K562 (cell line): ENCODE measurements around the gene GLIS1. TPM values are rescaled to one million over a fixed set of nuclear protein-coding genes. Genes with fewer than 3 reads are reported as not detected.

ENCODE experiments used
- ATAC-seq: fragments of 200-7000 bp; cut with Tn5 transposase; 3 replicates; pipeline ENCODE4 v1.9.1; 2020; ENCODE audit warnings: moderate library complexity
- BruUV-seq: library from RNA; stranded (reverse); fragments of 400-500 nt; replicated peaks from 2 replicates; lab custom pipeline; 2021; lab: Mats Ljungman, UMichigan
- CTCF ChIA-PET: fragments of 300-600 bp; formaldehyde crosslinking; extraction: SDS; loops from one replicate; lab custom pipeline; 2021; ENCODE audit warnings: low intra/inter-chr PET ratio; lab: Yijun Ruan, JAX
- POLR2A ChIA-PET: fragments of 300-600, 350-650 bp; sonication (Branson Sonifier 250); formaldehyde crosslinking; extraction: SDS; loops from one replicate; lab custom pipeline; 2021; ENCODE audit warnings: antibody characterized with exemption, inconsistent platforms; lab: Yijun Ruan, JAX
- DNase-seq, 4 experiments: peaks; one replicate each; pipeline versions ENCODE4 v3.0.0 to v3.0.0-alpha.2; 2011 to 2018; ENCODE audit warnings: low spot score in 3 of 4, mixed read lengths in 3 of 4; ENCODE audit errors: extremely low read depth in 1 of 4
- FAIRE-seq: peaks from 2 replicates; lab custom pipeline; 2011; peaks lifted over from hg19 to GRCh38; lab: Jason Lieb, UNC
- H2AFZ ChIP-seq: 2 replicates; pipeline ENCODE4 v1.6.0; 2011; ENCODE audit warnings: low read depth, low read length, control low read depth, inconsistent platforms
- H3K27ac ChIP-seq: fragments of 200-600 bp; 3 replicates; pipeline ENCODE4 v1.8.0; 2011; ENCODE audit warnings: low read depth, mild to moderate bottlenecking, control low read depth, inconsistent platforms, low read length, moderate library complexity, mixed read lengths; ENCODE audit errors: extremely low read depth
- H3K27me3 ChIP-seq, 2 experiments: fragments of 300-600 bp in 1 of 2; 2 replicates in 1 of 2; 3 replicates in 1 of 2; pipeline versions ENCODE4 v1.6.0 to v1.8.0; 2011; ENCODE audit warnings: inconsistent platforms in 2 of 2, low read length in 2 of 2, mild to moderate bottlenecking in 1 of 2, mixed read lengths in 1 of 2, moderate library complexity in 1 of 2; ENCODE audit not compliant: control insufficient read depth in 2 of 2, insufficient read depth in 2 of 2
- H3K36me3 ChIP-seq: fragments of 300-600 bp; 3 replicates; pipeline ENCODE4 v1.8.0; 2011; ENCODE audit warnings: mild to moderate bottlenecking, low read length, inconsistent platforms; ENCODE audit not compliant: control insufficient read depth, insufficient read depth
- H3K4me1 ChIP-seq, 2 experiments: fragments of 200-600 bp in 1 of 2; replicated peaks in 1 of 2; 2 replicates in 1 of 2; 3 replicates in 1 of 2; pipeline versions ENCODE4 v1.5.1 to v1.8.0; 2011; ENCODE audit warnings: inconsistent platforms in 2 of 2, low read length in 2 of 2, mild to moderate bottlenecking in 1 of 2, mixed read lengths in 1 of 2, moderate library complexity in 1 of 2; ENCODE audit not compliant: control insufficient read depth in 2 of 2, insufficient read depth in 2 of 2
- H3K4me2 ChIP-seq: 2 replicates; pipeline ENCODE4 v1.6.1; 2011; ENCODE audit warnings: low read length, control low read depth, inconsistent platforms, mixed read lengths; ENCODE audit not compliant: insufficient read depth
- H3K4me3 ChIP-seq: fragments of 200-600 bp; sonication (generic), shearing (Covaris generic); 2 replicates; pipeline ENCODE4 v1.5.1; 2016; ENCODE audit warnings: control low read depth, inconsistent platforms
- H3K79me2 ChIP-seq: fragments of 200-600 bp; 3 replicates; pipeline ENCODE4 v1.8.0; 2011; ENCODE audit warnings: low read length, inconsistent platforms; ENCODE audit not compliant: control insufficient read depth, insufficient read depth
- H3K9ac ChIP-seq, 2 experiments: 2 replicates each; pipeline versions ENCODE4 v1.6.0 to v1.6.1; 2011; ENCODE audit warnings: low read depth in 2 of 2, low read length in 2 of 2, control low read depth in 1 of 2, inconsistent platforms in 1 of 2, mild to moderate bottlenecking in 1 of 2, mixed read lengths in 1 of 2; ENCODE audit not compliant: insufficient read depth in 1 of 2
- H3K9me1 ChIP-seq: one replicate; pipeline ENCODE4 v1.6.0; 2011; ENCODE audit warnings: inconsistent platforms, mild to moderate bottlenecking, low read length, moderate library complexity; ENCODE audit not compliant: control insufficient read depth, insufficient read depth
- H3K9me3 ChIP-seq: replicated peaks from 2 replicates; pipeline ENCODE4 v1.5.1; 2011; ENCODE audit warnings: low read depth, low read length, inconsistent platforms; ENCODE audit not compliant: control insufficient read depth, insufficient read depth
- H4K20me1 ChIP-seq: replicated peaks from 2 replicates; pipeline ENCODE4 v1.6.1; 2011; ENCODE audit warnings: low read length, inconsistent platforms, mixed read lengths; ENCODE audit not compliant: control insufficient read depth, insufficient read depth
- CEBPB ChIP-seq: fragments of 450-650 bp; IDR thresholded peaks from 2 replicates; pipeline ENCODE4 v1.6.1; 2016; ENCODE audit warnings: missing genetic modification characterization, missing compliant biosample characterization
- KLF16 ChIP-seq: IDR thresholded peaks from 2 replicates; pipeline ENCODE4 v1.6.1; 2016; ENCODE audit warnings: antibody characterized with exemption
- PHF20 ChIP-seq: fragments of 450-650 bp; IDR thresholded peaks from 2 replicates; pipeline ENCODE4 v1.6.1; 2018; ENCODE audit not compliant: partially characterized antibody
- POLR2AphosphoS2 ChIP-seq: IDR thresholded peaks from 2 replicates; pipeline ENCODE4 v1.6.1; 2012; ENCODE audit warnings: low read length, improper control_type of control experiment
- SRSF9 ChIP-seq: fragments of 200-400 bp; formaldehyde crosslinking; IDR thresholded peaks from 2 replicates; pipeline ENCODE4 v1.6.1; 2017; ENCODE audit warnings: low read depth, low read length, borderline replicate concordance
- ZFPM2 ChIP-seq: fragments of 250-450 bp; sonication (Bioruptor Pico); IDR thresholded peaks from 2 replicates; pipeline ENCODE4 v1.5.1; 2022; ENCODE audit warnings: mild to moderate bottlenecking
- WGBS: fragments of 100-300 bp; shearing (Covaris generic); methylation state at CpG from one replicate; pipeline ENCODE4 v1.1.6; 2016; ENCODE audit warnings: low coverage, mixed read lengths; ENCODE audit not compliant: insufficient coverage; ENCODE audit errors: missing lambda C conversion rate; 5-methylcytosine and 5-hydroxymethylcytosine counted together
- in situ Hi-C: fragments of 300-500 bp; cut with MboI; formaldehyde crosslinking; loops from 4 replicates; pipeline ENCODE4 v1.15.0; 2018; ENCODE audit warnings: inconsistent platforms, mixed read lengths
- intact Hi-C: fragments of 100-400 bp; cut with micrococcal nuclease; formaldehyde crosslinking; loops from 2 replicates; pipeline ENCODE4 v1.14.2; 2022
- polyA plus RNA-seq, 8 experiments: library from polyadenylated mRNA; depleted of rRNA in 4 of 8; stranded (reverse) in 5 of 8; unstranded in 3 of 8; fragments of >200 nt; fragmentation: Nextera tagmentation in 2 of 8; fragmentation: Illumina TruSeq in 1 of 8; extraction: Ambion mirVana in 2 of 8; extraction: Trizol in 1 of 8; gene quantifications; 2 replicates each; pipeline versions ENCODE4 v1.2.1 to v1.2.3, GENCODE V29; 2011 to 2014; ENCODE audit warnings: inconsistent platforms in 1 of 8, missing spikeins in 1 of 8
- total RNA-seq, 7 experiments: library from RNA; depleted of rRNA in 6 of 7; stranded (reverse); fragments of >200 nt in 6 of 7; fragmentation: Illumina TruSeq in 2 of 7; extraction: Trizol in 2 of 7; gene quantifications; 2 replicates each; pipeline versions ENCODE4 v1.2.1 to v1.2.3, GENCODE V29; 2011 to 2021; ENCODE audit warnings: low replicate concordance in 1 of 7
- TF ChIP-seq, protein P1 (sequence below): sonication (generic); formaldehyde crosslinking; IDR thresholded peaks from 2 replicates; pipeline ENCODE4 v1.4.0; 2020; ENCODE audit warnings: mild to moderate bottlenecking, missing genetic modification reagents
- TF ChIP-seq, protein P2 (sequence below), 2 experiments: fragments of 450-650 bp; IDR thresholded peaks; 2 replicates each; pipeline ENCODE4 v1.6.1; 2016

GLIS1 gene
- total and polyA plus RNA-seq, 9 of the 15 experiments (the other 6 are each of a cell fraction or from before 2014, with no cell fraction given): not detected

DNA sequence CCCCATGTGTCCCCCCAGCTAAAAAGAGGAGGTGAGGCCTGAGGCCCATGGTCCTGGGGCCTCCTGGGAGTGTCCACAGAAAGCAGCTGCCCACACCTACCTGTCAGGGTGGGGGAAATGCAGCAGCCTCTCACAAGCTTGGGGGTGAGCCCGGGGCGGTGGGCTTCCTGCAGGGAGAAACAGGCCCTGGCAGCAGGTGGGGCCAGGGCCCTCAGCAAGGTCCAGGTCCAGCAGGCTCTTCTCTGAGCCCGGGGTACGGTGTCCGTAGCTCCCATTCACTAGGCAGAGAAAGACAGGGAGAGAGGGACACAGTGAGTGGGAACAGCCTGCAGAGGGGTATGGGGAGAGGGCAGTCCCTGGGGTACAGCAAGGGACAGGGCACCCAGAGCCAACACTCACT, 139.0 kb downstream of the GLIS1 start:
- Histone ChIP-seq H3K4me2 (no peak overlapping the region), H3K9me1 (no peaks in the 10 kb centered on the region), H3K9ac (no peak overlapping the region), H3K27ac (no peak overlapping the region), H3K9me3 (no peaks in the 10 kb centered on the region), H3K36me3 (no peaks in the 10 kb centered on the region), H4K20me1 (peaks cover 12% of the 10 kb centered on the region), H3K4me1 (no peaks in the 10 kb centered on the region), H3K79me2 (no peaks in the 10 kb centered on the region), H3K4me3 (no peak overlapping the region), H2AFZ (no peak overlapping the region), H3K27me3 (peaks cover 32 to 70% of the 10 kb centered on the region in 2 experiments)
- FAIRE-seq (no peak), DNase-seq (no peak), ATAC-seq (no peak)
- in situ Hi-C loops (no loop called here), intact Hi-C loops (no loop called here)
- ChIA-PET CTCF (no interaction called here), POLR2A (interaction anchor here (0.6 kb wide), 1 partner anchor 1395 kb away, joined by 4 read pairs; no protein-coding TSS in a partner anchor)
- 2% methylated on average over 4 of the region's 5 CpGs for WGBS
- no TSS peak for BruUV-seq
- TF ChIP-seq PHF20 (no peak), ZFPM2 (CRISPR knock-in tag) (no peak), KLF16 (no peak), SRSF9 (no peak), POLR2AphosphoS2 (no peak), CEBPB (no peak)
- TF ChIP-seq, protein P1, sequence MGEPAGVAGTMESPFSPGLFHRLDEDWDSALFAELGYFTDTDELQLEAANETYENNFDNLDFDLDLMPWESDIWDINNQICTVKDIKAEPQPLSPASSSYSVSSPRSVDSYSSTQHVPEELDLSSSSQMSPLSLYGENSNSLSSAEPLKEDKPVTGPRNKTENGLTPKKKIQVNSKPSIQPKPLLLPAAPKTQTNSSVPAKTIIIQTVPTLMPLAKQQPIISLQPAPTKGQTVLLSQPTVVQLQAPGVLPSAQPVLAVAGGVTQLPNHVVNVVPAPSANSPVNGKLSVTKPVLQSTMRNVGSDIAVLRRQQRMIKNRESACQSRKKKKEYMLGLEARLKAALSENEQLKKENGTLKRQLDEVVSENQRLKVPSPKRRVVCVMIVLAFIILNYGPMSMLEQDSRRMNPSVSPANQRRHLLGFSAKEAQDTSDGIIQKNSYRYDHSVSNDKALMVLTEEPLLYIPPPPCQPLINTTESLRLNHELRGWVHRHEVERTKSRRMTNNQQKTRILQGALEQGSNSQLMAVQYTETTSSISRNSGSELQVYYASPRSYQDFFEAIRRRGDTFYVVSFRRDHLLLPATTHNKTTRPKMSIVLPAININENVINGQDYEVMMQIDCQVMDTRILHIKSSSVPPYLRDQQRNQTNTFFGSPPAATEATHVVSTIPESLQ (CRISPR knock-in tag): no peak
- TF ChIP-seq, protein P2, sequence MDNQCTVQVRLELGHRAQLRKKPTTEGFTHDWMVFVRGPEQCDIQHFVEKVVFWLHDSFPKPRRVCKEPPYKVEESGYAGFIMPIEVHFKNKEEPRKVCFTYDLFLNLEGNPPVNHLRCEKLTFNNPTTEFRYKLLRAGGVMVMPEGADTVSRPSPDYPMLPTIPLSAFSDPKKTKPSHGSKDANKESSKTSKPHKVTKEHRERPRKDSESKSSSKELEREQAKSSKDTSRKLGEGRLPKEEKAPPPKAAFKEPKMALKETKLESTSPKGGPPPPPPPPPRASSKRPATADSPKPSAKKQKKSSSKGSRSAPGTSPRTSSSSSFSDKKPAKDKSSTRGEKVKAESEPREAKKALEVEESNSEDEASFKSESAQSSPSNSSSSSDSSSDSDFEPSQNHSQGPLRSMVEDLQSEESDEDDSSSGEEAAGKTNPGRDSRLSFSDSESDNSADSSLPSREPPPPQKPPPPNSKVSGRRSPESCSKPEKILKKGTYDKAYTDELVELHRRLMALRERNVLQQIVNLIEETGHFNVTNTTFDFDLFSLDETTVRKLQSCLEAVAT (IDR thresholded peaks at IDR 0.05): no peak
